NB4 (cell line): ENCODE results near the gene SRCAP.
A peak's percentile ranks its signal among the peaks of the same experiment; 100 is the strongest.

ENCODE experiments used
- DNase-seq: peaks from one replicate; pipeline ENCODE4 v3.0.0; 2010; ENCODE audit warnings: low read depth
- H3K4me3 ChIP-seq: one replicate; pipeline ENCODE4 v1.5.1; 2011; ENCODE audit warnings: mild to moderate bottlenecking, low read depth, low read length, moderate library complexity
- MYC ChIP-seq: IDR thresholded peaks from 2 replicates; pipeline ENCODE4 v1.6.1; 2011; ENCODE audit warnings: low read depth, low read length
- POLR2A ChIP-seq: IDR thresholded peaks from 2 replicates; pipeline ENCODE4 v1.6.1; 2011; ENCODE audit warnings: mild to moderate bottlenecking; ENCODE audit not compliant: insufficient read length; ENCODE audit errors: extremely low read depth
- TF ChIP-seq, protein P1 (sequence below): IDR thresholded peaks from one replicate; pipeline ENCODE4 v1.5.1; 2012; ENCODE audit warnings: low read depth, low read length
- TF ChIP-seq, protein P2 (sequence below): IDR thresholded peaks from 2 replicates; pipeline ENCODE4 v1.6.1; 2011; ENCODE audit warnings: low read depth, low read length

SRCAP gene

DNA sequence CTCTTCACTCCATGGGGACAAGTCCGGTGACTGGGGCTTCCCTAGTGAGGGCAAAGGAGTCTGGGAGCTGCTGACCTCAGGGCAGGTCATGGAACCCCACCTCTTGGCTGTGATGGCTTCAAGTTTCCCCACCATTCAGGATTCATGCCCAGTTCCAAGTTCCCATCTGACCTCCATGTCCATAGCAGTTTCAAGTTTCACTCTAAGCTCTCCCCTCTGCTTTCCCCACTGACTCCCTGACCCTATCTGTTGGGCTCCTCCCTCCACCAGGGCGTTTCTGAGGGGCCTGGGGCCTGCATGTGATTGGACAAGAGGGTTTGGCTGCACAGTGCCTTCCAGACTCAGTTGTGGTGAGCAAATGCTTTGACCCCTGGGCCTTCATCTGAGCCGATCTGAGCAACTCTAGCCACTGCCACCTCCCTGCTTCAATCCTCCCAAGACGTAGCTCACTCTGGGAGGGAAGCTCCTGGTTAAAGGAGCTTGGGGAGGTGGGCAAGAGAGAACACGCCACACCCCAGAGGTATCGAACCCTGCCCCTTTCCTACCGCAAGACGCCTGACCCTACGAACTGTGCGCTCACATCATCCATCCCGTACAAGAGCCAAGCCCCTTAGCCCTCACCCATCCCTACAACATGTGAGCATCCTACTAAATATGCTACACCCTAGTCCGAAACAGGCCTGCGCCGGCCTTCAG is 79.7 kb downstream of the SRCAP start:
- no peak overlapping the region for H3K4me3 ChIP-seq
- TF ChIP-seq POLR2A = no peak
- TF ChIP-seq, protein P1, sequence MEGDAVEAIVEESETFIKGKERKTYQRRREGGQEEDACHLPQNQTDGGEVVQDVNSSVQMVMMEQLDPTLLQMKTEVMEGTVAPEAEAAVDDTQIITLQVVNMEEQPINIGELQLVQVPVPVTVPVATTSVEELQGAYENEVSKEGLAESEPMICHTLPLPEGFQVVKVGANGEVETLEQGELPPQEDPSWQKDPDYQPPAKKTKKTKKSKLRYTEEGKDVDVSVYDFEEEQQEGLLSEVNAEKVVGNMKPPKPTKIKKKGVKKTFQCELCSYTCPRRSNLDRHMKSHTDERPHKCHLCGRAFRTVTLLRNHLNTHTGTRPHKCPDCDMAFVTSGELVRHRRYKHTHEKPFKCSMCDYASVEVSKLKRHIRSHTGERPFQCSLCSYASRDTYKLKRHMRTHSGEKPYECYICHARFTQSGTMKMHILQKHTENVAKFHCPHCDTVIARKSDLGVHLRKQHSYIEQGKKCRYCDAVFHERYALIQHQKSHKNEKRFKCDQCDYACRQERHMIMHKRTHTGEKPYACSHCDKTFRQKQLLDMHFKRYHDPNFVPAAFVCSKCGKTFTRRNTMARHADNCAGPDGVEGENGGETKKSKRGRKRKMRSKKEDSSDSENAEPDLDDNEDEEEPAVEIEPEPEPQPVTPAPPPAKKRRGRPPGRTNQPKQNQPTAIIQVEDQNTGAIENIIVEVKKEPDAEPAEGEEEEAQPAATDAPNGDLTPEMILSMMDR = no peak
- no peak for TF ChIP-seq MYC
- TF ChIP-seq, protein P2, sequence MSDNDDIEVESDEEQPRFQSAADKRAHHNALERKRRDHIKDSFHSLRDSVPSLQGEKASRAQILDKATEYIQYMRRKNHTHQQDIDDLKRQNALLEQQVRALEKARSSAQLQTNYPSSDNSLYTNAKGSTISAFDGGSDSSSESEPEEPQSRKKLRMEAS = no peak
- peak; percentile 81 for DNase-seq

DNA sequence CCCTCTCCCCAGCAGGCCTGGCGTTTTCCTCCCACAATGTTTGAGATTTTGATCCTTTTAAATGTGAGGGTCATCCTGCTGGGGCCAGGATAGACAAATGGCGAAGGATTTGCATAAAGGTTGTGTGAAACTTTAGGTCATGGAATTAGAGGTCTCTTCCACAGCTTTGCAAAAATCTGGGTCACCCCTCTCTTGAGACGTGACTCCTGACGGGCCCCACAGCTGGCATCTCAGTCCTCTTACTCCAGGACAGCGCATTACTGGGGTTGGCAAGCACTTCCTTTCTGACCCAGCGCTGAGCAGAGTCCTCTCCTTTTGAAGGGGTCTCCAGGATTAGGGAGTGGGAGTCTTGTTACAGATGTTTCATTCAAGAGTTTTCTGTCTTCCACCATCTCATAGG is 80.6 kb downstream of the SRCAP start:
- no peak for DNase-seq
- TF ChIP-seq POLR2A (no peak), MYC (no peak)
- TF ChIP-seq, protein P1 = no peak
- TF ChIP-seq, protein P2 = no peak
- H3K4me3 ChIP-seq = no peak overlapping the region

DNA sequence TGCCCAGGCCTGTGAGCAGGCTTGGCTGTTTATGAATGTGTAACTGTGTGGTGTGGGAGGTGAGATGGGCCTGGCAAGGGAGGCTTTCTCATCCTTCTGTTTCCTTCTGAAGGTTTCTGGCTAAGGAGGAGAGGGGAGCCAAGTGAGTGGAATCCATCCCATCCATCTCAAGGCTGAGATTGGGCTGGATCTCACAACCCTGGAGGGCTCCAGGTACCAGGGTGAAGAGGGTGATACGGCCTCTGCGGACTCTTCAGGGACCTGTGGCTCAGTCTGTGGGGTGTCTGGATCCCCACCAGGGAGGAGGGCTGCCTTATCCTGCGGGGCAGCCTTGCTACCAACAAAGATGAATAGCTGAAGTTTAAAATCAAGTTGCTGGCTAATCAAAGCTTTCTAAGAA is 81.0 kb downstream of the SRCAP start:
- no peak for DNase-seq
- TF ChIP-seq POLR2A (no peak), MYC (no peak)
- TF ChIP-seq, protein P2 = no peak
- TF ChIP-seq, protein P1 = no peak
- no peak overlapping the region for H3K4me3 ChIP-seq

DNA sequence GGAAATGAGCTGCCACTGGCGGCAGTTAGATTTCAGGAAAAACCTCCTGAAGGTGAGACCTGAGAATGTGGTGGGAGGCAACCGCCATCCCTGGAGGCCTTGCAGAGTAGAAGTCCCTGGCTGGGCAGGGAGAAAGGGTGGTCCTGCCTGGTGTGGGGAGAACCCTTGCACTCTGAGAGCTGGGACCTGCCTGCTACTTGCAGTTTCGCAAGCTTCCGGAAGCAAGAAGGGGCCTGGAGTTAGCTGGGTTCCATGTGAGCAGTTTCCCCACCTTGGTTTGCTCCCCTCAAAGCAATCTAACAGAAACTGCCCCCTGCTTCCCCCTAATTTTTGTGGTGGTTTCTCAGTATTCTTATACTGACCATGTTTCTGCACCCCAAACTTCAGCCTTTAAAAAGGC is 81.6 kb downstream of the SRCAP start:
- no peak overlapping the region for H3K4me3 ChIP-seq
- DNase-seq = peak; percentile 84
- TF ChIP-seq POLR2A (no peak), MYC (peak; percentile 66)
- TF ChIP-seq, protein P2 = peak; percentile 66; the same call in 1 of the 2 replicates
- TF ChIP-seq, protein P1 = no peak

DNA sequence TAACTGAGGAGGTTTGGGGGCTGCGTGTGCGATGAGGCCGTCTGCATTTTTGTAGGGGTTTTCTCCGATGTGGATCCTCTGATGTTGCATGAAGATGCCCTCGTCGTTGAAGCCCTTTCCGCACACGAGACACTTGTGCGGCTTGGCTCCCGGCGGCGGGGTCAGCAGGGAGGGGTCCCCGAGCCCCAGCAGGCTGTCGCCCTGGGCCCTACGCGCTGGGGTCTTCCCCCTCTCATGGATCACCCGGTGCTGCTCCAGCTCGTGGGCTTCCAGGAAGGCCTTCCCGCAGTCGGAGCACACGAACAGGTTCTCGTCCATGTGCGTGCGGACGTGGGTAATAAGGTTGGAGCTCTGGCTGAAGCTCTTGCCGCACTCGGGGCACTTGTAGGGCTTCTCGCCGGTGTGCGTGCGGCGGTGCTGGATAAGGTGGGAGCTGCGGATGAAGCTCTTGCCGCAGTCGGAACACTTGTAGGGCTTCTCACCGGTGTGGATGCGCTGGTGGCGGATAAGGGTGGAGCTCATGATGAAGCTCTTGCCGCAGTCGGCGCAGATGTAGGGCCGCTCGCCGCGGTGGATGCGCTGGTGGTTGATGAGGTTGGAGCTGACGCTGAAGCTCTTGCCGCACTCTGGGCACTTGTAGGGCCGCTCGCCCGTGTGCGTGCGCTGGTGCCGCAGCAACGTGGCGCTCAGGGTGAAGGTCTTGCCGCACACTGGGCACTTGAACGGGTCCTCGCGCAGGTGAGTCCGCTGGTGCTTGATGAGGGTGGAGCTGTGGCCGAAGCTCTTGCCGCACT is 83.7 kb downstream of the SRCAP start:
- TF ChIP-seq, protein P2 = no peak
- TF ChIP-seq POLR2A (no peak), MYC (no peak)
- TF ChIP-seq, protein P1 = no peak
- H3K4me3 ChIP-seq = no peak overlapping the region
- DNase-seq = no peak
